OCI-LY3 (cell line): Measurements from ENCODE around the gene CGN.

Source experiments
- H2AFZ ChIP-seq: fragments of 200-600, 300-600 bp; shearing (Covaris generic); 2 replicates; pipeline ENCODE4 v1.6.0; 2014; ENCODE audit warnings: antibody characterized with exemption, low read depth, low read length
- H3K27ac ChIP-seq: fragments of 200-600, 300-600 bp; sonication (generic); 2 replicates; pipeline ENCODE4 v1.5.1; 2014; ENCODE audit warnings: mild to moderate bottlenecking, low read length, moderate library complexity, mixed read lengths
- H3K27me3 ChIP-seq: fragments of 200-600, 300-600 bp; sonication (generic); 2 replicates; pipeline ENCODE4 v1.6.1; 2014; ENCODE audit warnings: low read depth, low read length, mixed read lengths
- H3K36me3 ChIP-seq: fragments of 200-600, 300-600 bp; sonication (generic); replicated peaks from 2 replicates; pipeline ENCODE3; 2014; ENCODE audit warnings: low read depth, low read length, mixed read lengths
- H3K4me1 ChIP-seq: fragments of 300-600, 200-600 bp; sonication (generic); 2 replicates; pipeline ENCODE4 v1.6.1; 2014; ENCODE audit warnings: low read length, mixed read lengths
- H3K4me2 ChIP-seq: fragments of 200-600, 300-600 bp; sonication (generic); 2 replicates; pipeline ENCODE4 v1.6.1; 2014; ENCODE audit warnings: low read length, mixed read lengths
- H3K4me3 ChIP-seq: fragments of 300-600, 200-600 bp; sonication (generic); 2 replicates; pipeline ENCODE4 v1.5.1; 2014; ENCODE audit warnings: antibody characterized with exemption, mild to moderate bottlenecking, low read length, moderate library complexity
- H3K79me2 ChIP-seq: fragments of 300-600, 200-600 bp; shearing (Covaris generic); 2 replicates; pipeline ENCODE4 v1.6.1; 2014; ENCODE audit warnings: mild to moderate bottlenecking, low read length, mixed read lengths
- H3K9ac ChIP-seq: fragments of 300-600, 200-600 bp; shearing (Covaris generic); 2 replicates; pipeline ENCODE4 v1.6.0; 2014; ENCODE audit warnings: mild to moderate bottlenecking, low read length, moderate library complexity
- H3K9me3 ChIP-seq: fragments of 200-600, 300-600 bp; shearing (Covaris generic); 2 replicates; pipeline ENCODE4 v1.6.1; 2014; ENCODE audit warnings: low read length, mixed read lengths; ENCODE audit not compliant: insufficient read depth
- H4K20me1 ChIP-seq: fragments of 200-600, 300-600 bp; sonication (generic); 2 replicates; pipeline ENCODE4 v1.6.1; 2016; ENCODE audit warnings: low read length, mixed read lengths; ENCODE audit not compliant: insufficient read depth
- EZH2phosphoT487 ChIP-seq: fragments of 200-600 bp; shearing (Covaris generic); IDR thresholded peaks from 2 replicates; pipeline ENCODE4 v1.6.1; 2018; ENCODE audit warnings: antibody characterized with exemption, mixed run types, low read depth
- TF ChIP-seq, protein P1 (sequence below): fragments of 200-600, 300-600 bp; sonication (generic); IDR thresholded peaks from 2 replicates; pipeline ENCODE4 v1.5.1; 2014; ENCODE audit warnings: antibody characterized with exemption, low read length, low read depth

CGN gene

GRCh38 chr1:151477066-151477465 is 34.1 kb upstream of the CGN start:
- TF ChIP-seq EZH2phosphoT487 = no peak
- TF ChIP-seq, protein P1, sequence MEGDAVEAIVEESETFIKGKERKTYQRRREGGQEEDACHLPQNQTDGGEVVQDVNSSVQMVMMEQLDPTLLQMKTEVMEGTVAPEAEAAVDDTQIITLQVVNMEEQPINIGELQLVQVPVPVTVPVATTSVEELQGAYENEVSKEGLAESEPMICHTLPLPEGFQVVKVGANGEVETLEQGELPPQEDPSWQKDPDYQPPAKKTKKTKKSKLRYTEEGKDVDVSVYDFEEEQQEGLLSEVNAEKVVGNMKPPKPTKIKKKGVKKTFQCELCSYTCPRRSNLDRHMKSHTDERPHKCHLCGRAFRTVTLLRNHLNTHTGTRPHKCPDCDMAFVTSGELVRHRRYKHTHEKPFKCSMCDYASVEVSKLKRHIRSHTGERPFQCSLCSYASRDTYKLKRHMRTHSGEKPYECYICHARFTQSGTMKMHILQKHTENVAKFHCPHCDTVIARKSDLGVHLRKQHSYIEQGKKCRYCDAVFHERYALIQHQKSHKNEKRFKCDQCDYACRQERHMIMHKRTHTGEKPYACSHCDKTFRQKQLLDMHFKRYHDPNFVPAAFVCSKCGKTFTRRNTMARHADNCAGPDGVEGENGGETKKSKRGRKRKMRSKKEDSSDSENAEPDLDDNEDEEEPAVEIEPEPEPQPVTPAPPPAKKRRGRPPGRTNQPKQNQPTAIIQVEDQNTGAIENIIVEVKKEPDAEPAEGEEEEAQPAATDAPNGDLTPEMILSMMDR = no peak
- no peaks in the 10 kb centered on the region for H3K27me3 ChIP-seq
- H3K4me2 ChIP-seq = no peak overlapping the region
- no peaks in the 10 kb centered on the region for H4K20me1 ChIP-seq
- H3K9me3 ChIP-seq = peaks cover 2% of the 10 kb centered on the region; the same call in 1 of the 2 replicates
- no peak overlapping the region for H3K9ac ChIP-seq
- no peaks in the 10 kb centered on the region for H3K36me3 ChIP-seq
- H3K4me3 ChIP-seq = no peak overlapping the region
- peaks cover 30% of the 10 kb centered on the region for H3K4me1 ChIP-seq
- no peaks in the 10 kb centered on the region for H3K79me2 ChIP-seq
- H2AFZ ChIP-seq = no peak overlapping the region
- H3K27ac ChIP-seq = no peak overlapping the region

- peak overlapping the region; percentile 10; the same call in 1 of the 2 replicates for H3K4me2 ChIP-seq
- TF ChIP-seq, protein P1 = no peak
- no peak for TF ChIP-seq EZH2phosphoT487
- H3K27ac ChIP-seq = no peak overlapping the region
- no peaks in the 10 kb centered on the region for H3K27me3 ChIP-seq
- H3K9ac ChIP-seq = no peak overlapping the region
- no peaks in the 10 kb centered on the region for H3K79me2 ChIP-seq
- H3K36me3 ChIP-seq = no peaks in the 10 kb centered on the region
- peaks cover 5% of the 10 kb centered on the region; the same call in 1 of the 2 replicates for H3K9me3 ChIP-seq
- H4K20me1 ChIP-seq = no peaks in the 10 kb centered on the region
- peak overlapping the region; percentile 44; the same call in 1 of the 2 replicates for H2AFZ ChIP-seq
- H3K4me3 ChIP-seq = no peak overlapping the region
- H3K4me1 ChIP-seq = peaks cover 30% of the 10 kb centered on the region
Measured at GRCh38 chr1:151478140-151478812, 32.9 kb upstream of the CGN start.

DNA sequence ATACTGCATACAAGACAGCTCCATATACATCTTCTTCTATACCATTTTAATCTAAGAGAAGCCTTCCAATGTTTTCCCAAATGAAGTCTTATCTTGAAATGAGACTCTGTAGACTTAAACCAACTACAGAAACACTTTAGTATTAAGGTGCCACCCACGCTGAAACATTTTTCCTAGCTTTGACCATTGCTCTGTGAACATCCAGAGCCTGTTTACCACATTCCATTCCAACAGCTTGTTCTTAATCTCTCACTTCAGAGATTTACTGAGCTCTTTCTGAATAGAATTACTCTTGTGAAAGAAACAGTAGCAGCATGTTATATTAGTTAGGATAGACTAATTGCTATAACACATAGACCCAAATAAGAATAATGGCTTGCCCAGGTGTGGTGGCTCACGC is 32.3 kb upstream of the CGN start:
- Histone ChIP-seq H3K27ac (no peak overlapping the region), H3K4me3 (no peak overlapping the region), H3K9ac (no peak overlapping the region), H3K4me2 (no peak overlapping the region), H3K9me3 (peaks cover 5% of the 10 kb centered on the region; the same call in 1 of the 2 replicates), H2AFZ (no peak overlapping the region), H4K20me1 (no peaks in the 10 kb centered on the region), H3K79me2 (no peaks in the 10 kb centered on the region), H3K36me3 (no peaks in the 10 kb centered on the region), H3K27me3 (no peaks in the 10 kb centered on the region), H3K4me1 (peaks cover 30% of the 10 kb centered on the region)
- no peak for TF ChIP-seq EZH2phosphoT487
- TF ChIP-seq, protein P1 = no peak

GRCh38 chr1:151479462-151479861 is 31.7 kb upstream of the CGN start:
- H3K4me1 ChIP-seq = peaks cover 27% of the 10 kb centered on the region
- H3K27ac ChIP-seq = no peak overlapping the region
- H3K4me2 ChIP-seq = no peak overlapping the region
- H3K27me3 ChIP-seq = no peaks in the 10 kb centered on the region
- no peak overlapping the region for H3K9ac ChIP-seq
- H3K9me3 ChIP-seq = peaks cover 5% of the 10 kb centered on the region; the same call in 1 of the 2 replicates
- TF ChIP-seq EZH2phosphoT487 = no peak
- TF ChIP-seq, protein P1 = no peak
- no peak overlapping the region for H3K4me3 ChIP-seq
- no peak overlapping the region for H2AFZ ChIP-seq
- H4K20me1 ChIP-seq = no peaks in the 10 kb centered on the region
- H3K36me3 ChIP-seq = no peaks in the 10 kb centered on the region
- H3K79me2 ChIP-seq = no peaks in the 10 kb centered on the region
